HL-60 (cell line): ENCODE measurements around the gene HMG20A.

Source experiments
- POLR2AphosphoS5 ChIP-seq: IDR thresholded peaks from 2 replicates; pipeline ENCODE4 v1.6.1; 2012; ENCODE audit warnings: low read depth
- REST ChIP-seq: IDR thresholded peaks from 2 replicates; pipeline ENCODE4 v1.6.1; 2012; ENCODE audit warnings: low read depth; ENCODE audit not compliant: insufficient replicate concordance
- TF ChIP-seq, protein P1 (sequence below): IDR thresholded peaks from one replicate; pipeline ENCODE4 v1.5.1; 2011; ENCODE audit warnings: low read length, control low read depth, inconsistent platforms; ENCODE audit not compliant: insufficient read depth

DNA sequence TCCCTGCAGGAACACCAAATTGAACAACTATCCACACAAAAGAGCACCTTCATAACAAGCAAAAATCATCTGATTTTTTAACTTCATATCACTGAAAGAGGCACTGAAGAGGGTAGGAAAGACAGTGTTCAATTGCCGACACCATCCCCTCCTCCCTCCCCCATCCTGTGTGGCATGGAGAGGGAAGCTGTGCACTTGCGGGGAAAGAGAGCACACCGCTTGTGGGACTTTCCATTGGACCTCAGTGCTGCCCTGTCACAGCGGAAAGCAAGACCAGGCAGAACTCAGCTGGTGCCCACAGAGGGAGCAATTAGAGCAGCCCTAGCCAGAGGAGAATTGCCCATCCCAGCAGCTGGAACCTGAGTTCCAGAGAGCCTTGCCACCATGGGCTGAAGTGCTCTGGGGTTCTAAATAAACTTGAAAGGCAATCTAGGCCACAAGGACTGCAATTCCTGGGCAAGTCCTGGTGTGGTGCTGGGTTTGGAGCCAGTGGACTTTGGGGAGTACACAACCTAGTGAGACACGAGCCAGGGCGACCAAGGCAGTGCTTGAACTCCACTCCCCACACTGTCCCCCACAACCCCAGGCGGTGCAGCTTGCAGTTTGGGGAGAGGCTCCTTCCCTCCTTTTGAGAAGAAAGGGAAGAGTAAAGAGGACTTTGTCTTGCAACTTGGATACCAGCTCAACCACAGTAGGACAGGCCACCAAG is 27.8 kb upstream of the HMG20A start:
- TF ChIP-seq, protein P1, sequence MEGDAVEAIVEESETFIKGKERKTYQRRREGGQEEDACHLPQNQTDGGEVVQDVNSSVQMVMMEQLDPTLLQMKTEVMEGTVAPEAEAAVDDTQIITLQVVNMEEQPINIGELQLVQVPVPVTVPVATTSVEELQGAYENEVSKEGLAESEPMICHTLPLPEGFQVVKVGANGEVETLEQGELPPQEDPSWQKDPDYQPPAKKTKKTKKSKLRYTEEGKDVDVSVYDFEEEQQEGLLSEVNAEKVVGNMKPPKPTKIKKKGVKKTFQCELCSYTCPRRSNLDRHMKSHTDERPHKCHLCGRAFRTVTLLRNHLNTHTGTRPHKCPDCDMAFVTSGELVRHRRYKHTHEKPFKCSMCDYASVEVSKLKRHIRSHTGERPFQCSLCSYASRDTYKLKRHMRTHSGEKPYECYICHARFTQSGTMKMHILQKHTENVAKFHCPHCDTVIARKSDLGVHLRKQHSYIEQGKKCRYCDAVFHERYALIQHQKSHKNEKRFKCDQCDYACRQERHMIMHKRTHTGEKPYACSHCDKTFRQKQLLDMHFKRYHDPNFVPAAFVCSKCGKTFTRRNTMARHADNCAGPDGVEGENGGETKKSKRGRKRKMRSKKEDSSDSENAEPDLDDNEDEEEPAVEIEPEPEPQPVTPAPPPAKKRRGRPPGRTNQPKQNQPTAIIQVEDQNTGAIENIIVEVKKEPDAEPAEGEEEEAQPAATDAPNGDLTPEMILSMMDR = no peak
- TF ChIP-seq POLR2AphosphoS5 = no peak
- TF ChIP-seq REST = no peak
